Thyroid gland (tissue), 4 donors: ENCODE measurements around the gene ATP10B.

Experiments used
- CTCF ChIP-seq, 6 experiments: fragments of 200-600 bp in 3 of 6; fragments of 450-650 bp in 3 of 6; sonication (generic) in 3 of 6; IDR thresholded peaks; one replicate each; pipeline ENCODE4 v1.5.1; 2016 to 2019; ENCODE audit warnings: antibody characterized with exemption in 6 of 6, mild to moderate bottlenecking in 2 of 6, inconsistent platforms in 1 of 6, moderate library complexity in 1 of 6
- POLR2A ChIP-seq, 2 donors: fragments of 450-650 bp; IDR thresholded peaks; one replicate each; pipeline ENCODE4 v1.6.1; 2017; ENCODE audit warnings: antibody characterized with exemption in 2 of 2, mild to moderate bottlenecking in 2 of 2, moderate library complexity in 1 of 2

GRCh38 chr5:160521392-160521663, 330.7 kb downstream of the ATP10B start:
- no peak for TF ChIP-seq CTCF (IDR thresholded peaks at IDR 0.05)
- no peak for TF ChIP-seq POLR2A (IDR thresholded peaks at IDR 0.05)
